ENCODE data around the gene FAM53B.

FAM53B gene

GRCh38 chr10:124694481-124695220 lies 49.5 kb downstream of the FAM53B start:
- no peak for DNase-seq

- no peak for DNase-seq
These were observed 50.3 kb downstream of the FAM53B start for GRCh38 chr10:124693801-124694416.

GRCh38 chr10:124693396-124693795 lies 50.8 kb downstream of the FAM53B start:
- DNase-seq: no peak

- DNase-seq: no peak
These were observed 52.1 kb downstream of the FAM53B start for GRCh38 chr10:124692100-124692446.

- DNase-seq: no peak
These were observed 52.6 kb downstream of the FAM53B start for GRCh38 chr10:124691421-124692099.

- DNase-seq: no peak
These were observed 53.2 kb downstream of the FAM53B start for GRCh38 chr10:124691002-124691401.

GRCh38 chr10:124689911-124690498 lies 54.2 kb downstream of the FAM53B start:
- DNase-seq: no peak

- peak; percentile 60 to 69 for DNase-seq
These were observed 55.1 kb downstream of the FAM53B start for GRCh38 chr10:124688889-124689670.

GRCh38 chr10:124688386-124688785 lies 55.8 kb downstream of the FAM53B start:
- no peak for DNase-seq

- DNase-seq: no peak
These were observed 57.3 kb downstream of the FAM53B start for GRCh38 chr10:124686707-124687376.

GRCh38 chr10:124685261-124685660 lies 58.9 kb downstream of the FAM53B start:
- no peak for DNase-seq

- DNase-seq: no peak
These were observed 60.4 kb downstream of the FAM53B start for GRCh38 chr10:124683814-124684213.

- DNase-seq: no peak
These were observed 62.3 kb downstream of the FAM53B start for GRCh38 chr10:124681626-124682552.

GRCh38 chr10:124681091-124681490 lies 63.1 kb downstream of the FAM53B start:
- no peak for DNase-seq

GRCh38 chr10:124680675-124681074 lies 63.5 kb downstream of the FAM53B start:
- no peak for DNase-seq

- DNase-seq: no peak
These were observed 64.8 kb downstream of the FAM53B start for GRCh38 chr10:124679401-124679800.

GRCh38 chr10:124678557-124679240 lies 65.5 kb downstream of the FAM53B start:
- DNase-seq: no peak

GRCh38 chr10:124677749-124678556 lies 66.2 kb downstream of the FAM53B start:
- no peak for DNase-seq

- no peak for DNase-seq
These were observed 66.9 kb downstream of the FAM53B start for GRCh38 chr10:124677293-124677699.

Measured in stimulated activated CD4-positive, alpha-beta T cell treated with anti-CD3 and anti-CD28 coated beads, Interleukin-2, amount 100 ng/mL, for 24 hours (primary cell).